ENCODE results near the gene DENND5A.
"Not testable (repeated sequence)": the region's sequence is repeated elsewhere in the genome, so short reads cannot be mapped to it uniquely, and the experiment has no call there.

The DENND5A gene

GRCh38 chr11:9211322-9211721 is 53.8 kb downstream of the DENND5A start:
- no peak for DNase-seq (ENCODE audit: low read depth, low spot score)

- DNase-seq (ENCODE audit: low read depth, low spot score) = no peak
Measured at GRCh38 chr11:9210922-9211320, 54.2 kb downstream of the DENND5A start.

GRCh38 chr11:9210224-9210921 is 54.8 kb downstream of the DENND5A start:
- DNase-seq (ENCODE audit: low read depth, low spot score) = no peak

- not testable (repeated sequence) for DNase-seq (ENCODE audit: low read depth, low spot score)
Measured at GRCh38 chr11:9209604-9210003, 55.5 kb downstream of the DENND5A start.

- DNase-seq (ENCODE audit: low read depth, low spot score) = no peak
Measured at GRCh38 chr11:9208726-9209501, 56.2 kb downstream of the DENND5A start.

GRCh38 chr11:9207229-9207628 is 57.9 kb downstream of the DENND5A start:
- DNase-seq (ENCODE audit: low read depth, low spot score) = no peak

- no peak for DNase-seq (ENCODE audit: low read depth, low spot score)
Measured at GRCh38 chr11:9206496-9206895, 58.7 kb downstream of the DENND5A start.

GRCh38 chr11:9203691-9204311 is 61.3 kb downstream of the DENND5A start:
- no peak for DNase-seq (ENCODE audit: low read depth, low spot score)

- DNase-seq (ENCODE audit: low read depth, low spot score) = no peak
Measured at GRCh38 chr11:9201372-9202162, 63.6 kb downstream of the DENND5A start.

GRCh38 chr11:9200471-9200870 is 64.7 kb downstream of the DENND5A start:
- no peak for DNase-seq (ENCODE audit: low read depth, low spot score)

GRCh38 chr11:9193316-9193715 is 71.8 kb downstream of the DENND5A start:
- no peak for DNase-seq (ENCODE audit: low read depth, low spot score)

GRCh38 chr11:9192561-9192960 is 72.6 kb downstream of the DENND5A start:
- no peak for DNase-seq (ENCODE audit: low read depth, low spot score)

GRCh38 chr11:9190326-9191016 is 74.7 kb downstream of the DENND5A start:
- not testable (repeated sequence) for DNase-seq (ENCODE audit: low read depth, low spot score)

GRCh38 chr11:9188860-9189259 is 76.3 kb downstream of the DENND5A start:
- not testable (repeated sequence) for DNase-seq (ENCODE audit: low read depth, low spot score)

GRCh38 chr11:9187616-9188015 is 77.5 kb downstream of the DENND5A start:
- no peak for DNase-seq (ENCODE audit: low read depth, low spot score)

- no peak for DNase-seq (ENCODE audit: low read depth, low spot score)
Measured at GRCh38 chr11:9184516-9184915, 80.6 kb downstream of the DENND5A start.

- no peak for DNase-seq (ENCODE audit: low read depth, low spot score)
Measured at GRCh38 chr11:9182180-9182871, 82.8 kb downstream of the DENND5A start.

- DNase-seq (ENCODE audit: low read depth, low spot score) = no peak
Measured at GRCh38 chr11:9180784-9181183, 84.4 kb downstream of the DENND5A start.

- no peak for DNase-seq (ENCODE audit: low read depth, low spot score)
Measured at GRCh38 chr11:9179141-9179540, 86.0 kb downstream of the DENND5A start.

- no peak for DNase-seq (ENCODE audit: low read depth, low spot score)
Measured at GRCh38 chr11:9178716-9179115, 86.4 kb downstream of the DENND5A start.

Measured in iPS DF 19.7 (cell line).